ENCODE results near the gene MMS19.

DNA sequence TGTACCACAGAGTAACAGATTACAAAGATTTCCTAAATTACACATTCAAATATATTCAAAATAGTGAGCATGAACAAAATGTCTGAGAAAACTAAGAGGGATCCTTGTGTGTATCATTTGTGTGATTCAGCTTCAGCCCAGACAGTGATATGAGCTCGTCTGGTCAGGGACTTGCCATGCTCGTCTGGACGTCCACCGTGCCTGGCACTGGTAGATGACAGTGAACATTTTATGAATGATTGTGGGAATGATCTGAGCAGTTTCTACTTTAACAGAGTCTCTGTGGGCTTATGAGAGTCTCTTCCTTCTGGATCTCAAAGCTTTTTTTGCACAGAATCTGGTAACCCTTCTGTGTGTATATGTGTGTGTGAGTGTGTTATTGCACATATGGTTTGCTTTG lies 40.2 kb upstream of the MMS19 start:
- TF ChIP-seq, protein P1, sequence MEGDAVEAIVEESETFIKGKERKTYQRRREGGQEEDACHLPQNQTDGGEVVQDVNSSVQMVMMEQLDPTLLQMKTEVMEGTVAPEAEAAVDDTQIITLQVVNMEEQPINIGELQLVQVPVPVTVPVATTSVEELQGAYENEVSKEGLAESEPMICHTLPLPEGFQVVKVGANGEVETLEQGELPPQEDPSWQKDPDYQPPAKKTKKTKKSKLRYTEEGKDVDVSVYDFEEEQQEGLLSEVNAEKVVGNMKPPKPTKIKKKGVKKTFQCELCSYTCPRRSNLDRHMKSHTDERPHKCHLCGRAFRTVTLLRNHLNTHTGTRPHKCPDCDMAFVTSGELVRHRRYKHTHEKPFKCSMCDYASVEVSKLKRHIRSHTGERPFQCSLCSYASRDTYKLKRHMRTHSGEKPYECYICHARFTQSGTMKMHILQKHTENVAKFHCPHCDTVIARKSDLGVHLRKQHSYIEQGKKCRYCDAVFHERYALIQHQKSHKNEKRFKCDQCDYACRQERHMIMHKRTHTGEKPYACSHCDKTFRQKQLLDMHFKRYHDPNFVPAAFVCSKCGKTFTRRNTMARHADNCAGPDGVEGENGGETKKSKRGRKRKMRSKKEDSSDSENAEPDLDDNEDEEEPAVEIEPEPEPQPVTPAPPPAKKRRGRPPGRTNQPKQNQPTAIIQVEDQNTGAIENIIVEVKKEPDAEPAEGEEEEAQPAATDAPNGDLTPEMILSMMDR (IDR thresholded peaks at IDR 0.05): no peak
- no peak for TF ChIP-seq POLR2A (IDR thresholded peaks at IDR 0.05)
